ENCODE results near the gene LEPR. TPM values are rescaled to one million over a fixed set of nuclear protein-coding genes. Genes with fewer than 3 reads are reported as not detected.
"Not testable (repeated sequence)": the region's sequence is repeated elsewhere in the genome, so short reads cannot be mapped to it uniquely, and the experiment has no call there.

Gene LEPR
- polyA plus RNA-seq, 1 donor (not counting 4 experiments of a cell fraction or from before 2014, with no cell fraction given), result 5.5 TPM

- FAIRE-seq, result no peak
- no peaks in the 10 kb centered on the region for H3K36me3 ChIP-seq (ENCODE audit: control insufficient read depth in 2 of 2, extremely low read depth in 1 of 2, insufficient read depth in 2 of 2, low read length in 2 of 2)
- dilution Hi-C loops (cut with MboI; ENCODE audit: extremely low pct_ligation_motif_present, low sequenced_read_pairs), result no loop called here
Observed at GRCh38 chr1:65378247-65378946, 42.1 kb upstream of the LEPR start.

DNA sequence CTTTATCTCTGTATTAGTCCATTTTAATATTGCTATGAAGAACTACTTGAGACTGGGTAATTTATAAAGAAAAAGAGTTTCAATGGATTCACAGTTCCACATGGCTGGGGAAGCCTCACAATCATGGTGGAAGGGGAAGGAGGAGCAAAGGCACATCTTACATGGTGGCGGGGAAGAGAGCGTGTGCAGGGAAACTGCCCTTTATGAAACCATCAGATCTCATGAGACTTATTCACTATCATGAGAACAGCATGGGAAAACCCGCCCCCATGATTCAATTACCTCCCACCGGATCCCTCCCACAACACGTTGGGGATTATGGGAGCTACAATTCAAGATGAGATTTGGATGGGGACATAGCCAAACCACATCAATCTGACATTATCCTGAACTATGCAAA is 36.0 kb upstream of the LEPR start:
- H3K4me3 ChIP-seq (ENCODE audit: control insufficient read depth in 2 of 3, extremely low read depth in 1 of 3, insufficient read depth in 2 of 3, low read depth in 1 of 3, low read length in 3 of 3); DNase-seq (ENCODE audit: low read depth, low spot score); H3K4me2 ChIP-seq (ENCODE audit: control insufficient read depth, extremely low read depth, insufficient read depth, low read depth, low read length); H3K27me3 ChIP-seq (ENCODE audit: control insufficient read depth, extremely low read depth, insufficient read depth, low read length); H3K9me1 ChIP-seq (ENCODE audit: control insufficient read depth, extremely low read depth, insufficient read depth, low read length); dilution Hi-C loops (cut with MboI; ENCODE audit: extremely low pct_ligation_motif_present, low sequenced_read_pairs); FAIRE-seq; H3K79me2 ChIP-seq (ENCODE audit: control insufficient read depth, insufficient read depth, low read length); H3K27ac ChIP-seq (ENCODE audit: control insufficient read depth, insufficient read depth, low read length); H3K36me3 ChIP-seq (ENCODE audit: control insufficient read depth in 2 of 2, extremely low read depth in 1 of 2, insufficient read depth in 2 of 2, low read length in 2 of 2); H3K4me1 ChIP-seq (ENCODE audit: control insufficient read depth, extremely low read depth, insufficient read depth, low read length); H4K20me1 ChIP-seq (ENCODE audit: control insufficient read depth, extremely low read depth, insufficient read depth, low read length); H2AFZ ChIP-seq (ENCODE audit: control insufficient read depth, low read length); H3K9ac ChIP-seq (ENCODE audit: control insufficient read depth, extremely low read depth, insufficient read depth, low read length); H3K9me3 ChIP-seq (ENCODE audit: control insufficient read depth, low read depth, low read length): not testable (repeated sequence)

More at GRCh38 chr1:65378247-65378946, 42.1 kb upstream of the LEPR start:
- no peaks in the 10 kb centered on the region for H3K4me1 ChIP-seq (ENCODE audit: control insufficient read depth, extremely low read depth, insufficient read depth, low read length)
- H3K4me2 ChIP-seq (ENCODE audit: control insufficient read depth, extremely low read depth, insufficient read depth, low read depth, low read length), result no peak overlapping the region
- H3K9me3 ChIP-seq (ENCODE audit: control insufficient read depth, low read depth, low read length), result no peaks in the 10 kb centered on the region
- TF ChIP-seq CTCF (optimal IDR thresholded peaks at IDR 0.05 in 1 of 3, IDR thresholded peaks at IDR 0.05 in 1 of 3, conservative IDR thresholded peaks at IDR 0.05 in 1 of 3; ENCODE audit: extremely low read depth in 1 of 3, insufficient read depth in 2 of 3, low read length in 3 of 3) (no peak), EZH2 (IDR thresholded peaks at IDR 0.05; ENCODE audit: low read length) (no peak)
- H3K4me3 ChIP-seq (ENCODE audit: control insufficient read depth in 2 of 3, extremely low read depth in 1 of 3, insufficient read depth in 2 of 3, low read depth in 1 of 3, low read length in 3 of 3), result no peak overlapping the region
- H3K27me3 ChIP-seq (ENCODE audit: control insufficient read depth, extremely low read depth, insufficient read depth, low read length), result no peaks in the 10 kb centered on the region
- no peak for DNase-seq (ENCODE audit: low read depth, low spot score)
- H3K9ac ChIP-seq (ENCODE audit: control insufficient read depth, extremely low read depth, insufficient read depth, low read length), result no peak overlapping the region
- no peaks in the 10 kb centered on the region for H3K79me2 ChIP-seq (ENCODE audit: control insufficient read depth, insufficient read depth, low read length)
- no peaks in the 10 kb centered on the region for H3K9me1 ChIP-seq (ENCODE audit: control insufficient read depth, extremely low read depth, insufficient read depth, low read length)
- no peak overlapping the region for H2AFZ ChIP-seq (ENCODE audit: control insufficient read depth, low read length)
- no peaks in the 10 kb centered on the region for H4K20me1 ChIP-seq (ENCODE audit: control insufficient read depth, extremely low read depth, insufficient read depth, low read length)
- no peak overlapping the region for H3K27ac ChIP-seq (ENCODE audit: control insufficient read depth, insufficient read depth, low read length)

DNA sequence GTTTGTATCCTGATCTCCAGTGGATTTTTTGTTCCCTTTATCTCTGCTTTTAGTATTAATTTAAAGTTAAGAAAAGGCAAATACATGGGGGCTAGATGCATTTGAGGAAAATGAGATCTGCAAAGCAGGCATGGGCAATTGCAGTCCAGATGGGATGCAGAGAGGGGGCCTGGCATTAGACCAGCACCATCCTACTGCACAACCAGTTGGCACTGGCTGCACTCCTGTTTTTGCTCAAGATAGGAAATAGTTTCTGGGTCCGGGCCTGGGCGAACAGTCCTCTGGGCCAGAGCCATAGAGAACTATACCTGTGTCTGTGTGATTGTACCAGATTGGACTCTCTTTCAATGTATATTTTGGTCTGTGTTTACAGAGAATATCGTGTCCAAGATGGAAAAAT is 34.0 kb upstream of the LEPR start:
- Histone ChIP-seq H3K4me3 (ENCODE audit: control insufficient read depth in 2 of 3, extremely low read depth in 1 of 3, insufficient read depth in 2 of 3, low read depth in 1 of 3, low read length in 3 of 3) (no peak overlapping the region), H3K79me2 (ENCODE audit: control insufficient read depth, insufficient read depth, low read length) (no peaks in the 10 kb centered on the region), H3K9me3 (ENCODE audit: control insufficient read depth, low read depth, low read length) (no peaks in the 10 kb centered on the region), H3K4me1 (ENCODE audit: control insufficient read depth, extremely low read depth, insufficient read depth, low read length) (no peaks in the 10 kb centered on the region), H3K36me3 (ENCODE audit: control insufficient read depth in 2 of 2, extremely low read depth in 1 of 2, insufficient read depth in 2 of 2, low read length in 2 of 2) (peaks cover 0 to 8% of the 10 kb centered on the region in 2 experiments), H3K9me1 (ENCODE audit: control insufficient read depth, extremely low read depth, insufficient read depth, low read length) (no peaks in the 10 kb centered on the region), H2AFZ (ENCODE audit: control insufficient read depth, low read length) (no peak overlapping the region), H3K27ac (ENCODE audit: control insufficient read depth, insufficient read depth, low read length) (no peak overlapping the region), H4K20me1 (ENCODE audit: control insufficient read depth, extremely low read depth, insufficient read depth, low read length) (no peaks in the 10 kb centered on the region), H3K4me2 (ENCODE audit: control insufficient read depth, extremely low read depth, insufficient read depth, low read depth, low read length) (no peak overlapping the region), H3K9ac (ENCODE audit: control insufficient read depth, extremely low read depth, insufficient read depth, low read length) (no peak overlapping the region), H3K27me3 (ENCODE audit: control insufficient read depth, extremely low read depth, insufficient read depth, low read length) (no peaks in the 10 kb centered on the region)
- FAIRE-seq (no peak), DNase-seq (ENCODE audit: low read depth, low spot score) (no peak)
- dilution Hi-C loops (cut with MboI; ENCODE audit: extremely low pct_ligation_motif_present, low sequenced_read_pairs), result no loop called here
- no peak for TF ChIP-seq EZH2 (IDR thresholded peaks at IDR 0.05; ENCODE audit: low read length)

Measured in keratinocyte (primary cell).